Measurements from ENCODE around the gene FBRS. TPM values are rescaled to one million over a fixed set of nuclear protein-coding genes. Genes with fewer than 3 reads are reported as not detected.

Gene FBRS
- total and polyA plus RNA-seq, 2 of the 8 experiments (the other 6 are each of a cell fraction or from before 2014, with no cell fraction given) = 2.4 to 13.9 TPM

DNA sequence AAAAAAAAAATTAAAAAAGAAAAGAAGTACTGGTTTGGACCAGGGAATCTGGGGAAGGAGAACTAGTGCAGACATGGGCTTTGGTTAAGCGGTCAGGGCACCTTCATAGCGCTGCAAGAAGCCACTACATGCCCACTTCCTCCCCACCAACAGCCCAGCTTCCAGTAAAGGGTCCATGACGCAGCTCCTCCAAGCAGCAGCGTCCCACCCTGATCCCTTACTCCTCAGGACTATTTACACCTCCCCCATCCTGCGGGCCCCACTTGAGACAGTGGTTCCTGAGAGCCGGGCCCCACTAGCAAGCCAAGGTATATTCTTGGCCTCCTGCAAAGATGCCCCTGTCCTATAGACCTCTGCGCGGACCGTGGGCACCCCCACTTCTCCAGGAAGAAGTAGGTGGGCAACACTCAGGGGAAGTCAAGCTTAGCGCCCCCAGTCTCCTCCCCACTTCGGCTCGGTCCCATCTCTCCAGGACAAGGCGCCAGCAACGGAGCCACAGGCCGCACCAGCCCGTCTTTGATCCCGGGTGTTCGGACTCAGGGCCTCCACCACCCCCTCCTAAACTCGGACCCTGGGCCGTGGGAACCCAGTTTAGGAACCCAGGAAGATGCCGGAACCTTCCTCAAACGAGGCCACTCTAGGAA, 8.4 kb upstream of the FBRS start:
- Histone ChIP-seq H2AK5ac (ENCODE audit: low read depth, low read length) (no peak overlapping the region), H2BK20ac (ENCODE audit: low read length) (0 out of 2 replicates have a peak overlapping the region, but pooled peaks have one; percentile 32), H3K23me2 (ENCODE audit: low read depth, low read length) (peaks cover 2% of the 10 kb centered on the region; the same call in 1 of the 2 replicates), H3K4me2 (ENCODE audit: insufficient read depth in 1 of 2, low read depth in 2 of 2, low read length in 2 of 2) (peak overlapping the region; percentile 45 to 56), H2BK12ac (ENCODE audit: low read depth, low read length) (0 out of 2 replicates have a peak overlapping the region, but pooled peaks have one; percentile 23), H3K18ac (ENCODE audit: extremely low read depth, low read length) (peak overlapping the region; percentile 68), H3K9ac (replicated peaks in 1 of 4; ENCODE audit: extremely low read depth in 1 of 4, low read depth in 3 of 4, low read length in 3 of 4) (peak overlapping the region in 2 of 4 experiments; percentile 37 to 45; a peak in 2 of 7 replicates), H3K4ac (replicated peaks; ENCODE audit: insufficient read length, low read depth, low read length) (no peak overlapping the region), H4K8ac (ENCODE audit: extremely low read depth, insufficient read depth, low read length) (peak overlapping the region; percentile 63; the same call in 1 of the 2 replicates), H3K56ac (replicated peaks; ENCODE audit: insufficient read length, low read depth, low read length) (no peak overlapping the region), H4K20me1 (replicated peaks in 1 of 2; ENCODE audit: control insufficient read depth in 1 of 2, insufficient read depth in 2 of 2, low read length in 2 of 2) (peaks cover 0 to 3% of the 10 kb centered on the region in 2 experiments), H2AFZ (ENCODE audit: low read length) (peak overlapping the region; percentile 57), H2BK5ac (ENCODE audit: low read depth, low read length) (peak overlapping the region; percentile 18), H3K23ac (ENCODE audit: insufficient read length) (no peak overlapping the region), H3K79me2 (ENCODE audit: control insufficient read depth in 1 of 2, insufficient read depth in 2 of 2, low read length in 2 of 2) (no peaks in the 10 kb centered on the region), H3K14ac (ENCODE audit: insufficient read length) (no peak overlapping the region), H3K27ac (ENCODE audit: low read depth, low read length) (peak overlapping the region; percentile 58; the same call in 1 of the 2 replicates), H2BK120ac (replicated peaks; ENCODE audit: low read depth, low read length) (no peak overlapping the region), H3K9me3 (ENCODE audit: insufficient read depth in 2 of 2, low read depth in 1 of 2, low read length in 1 of 2) (no peaks in the 10 kb centered on the region), H4K91ac (replicated peaks; ENCODE audit: insufficient read length, low read length) (peak overlapping the region; percentile 13), H3K79me1 (ENCODE audit: low read depth, low read length) (0 out of 2 replicates have a peak, but pooled peaks cover 2% of the 10 kb centered on the region), H3K4me3 (ENCODE audit: extremely low read depth in 1 of 4, insufficient read depth in 2 of 4, low read depth in 3 of 4, low read length in 4 of 4) (peak overlapping the region in 3 of 4 experiments; percentile 21 to 39 (median 36); a peak in 4 of 8 replicates), H2BK15ac (ENCODE audit: low read length) (no peak overlapping the region; the same call in 1 of the 2 replicates), H3K4me1 (replicated peaks in 1 of 4; ENCODE audit: control insufficient read depth in 3 of 4, insufficient read depth in 4 of 4, low read length in 3 of 4) (peaks cover 0 to 7% (median 0%) of the 10 kb centered on the region in 4 experiments; a peak in 3 of 7 replicates), H3K27me3 (replicated peaks in 1 of 4; ENCODE audit: control insufficient read depth in 3 of 4, extremely low read depth in 1 of 4, insufficient read depth in 3 of 4, low read length in 3 of 4) (peaks cover 0 to 13% (median 11%) of the 10 kb centered on the region in 4 experiments; a peak in 6 of 7 replicates), H4K5ac (ENCODE audit: insufficient read length, low read depth, low read length) (peak overlapping the region; percentile 23), H3K36me3 (ENCODE audit: control insufficient read depth in 2 of 4, insufficient read depth in 4 of 4, low read length in 3 of 4) (no peaks in the 10 kb centered on the region)
- FAIRE-seq = no peak
- POLR2A ChIA-PET (ENCODE audit: partially characterized antibody) = interaction anchor here (0.8 to 2.1 kb wide), 8 partner anchors 8 to 98 kb away, joined by 3 to 7 read pairs (median 4); partner anchors contain the start of genes PHKG2 and ZNF764
- CTCF ChIA-PET (ENCODE audit: partially characterized antibody) = interaction anchor here (0.6 to 8.2 kb wide), 6 partner anchors 9 to 1710 kb away, joined by 3 to 48 read pairs (median 4); no protein-coding TSS in a partner anchor
- no peak for DNase-seq (ENCODE audit: low read depth in 1 of 2, low spot score in 2 of 2)
- 82% methylated on average over 22 of the region's 22 CpGs; no CpG with 5 or more reads in 1 of the 2 experiments for WGBS, 2 experiments (ENCODE audit: extremely low coverage in 1 of 2, insufficient coverage in 1 of 2, insufficient read length in 1 of 2, insufficient replicate concordance in 2 of 2, low coverage in 1 of 2, low lambda C conversion rate in 2 of 2, missing lambda C conversion rate in 1 of 2)
